Measurements from ENCODE around the gene YKT6.

The YKT6 gene

GRCh38 chr7:44240376-44240775, 39.6 kb downstream of the YKT6 start (continued):
- no peak for TF ChIP-seq RARB (CRISPR knock-in tag; IDR thresholded peaks at IDR 0.05)

GRCh38 chr7:44240983-44241510, 40.3 kb downstream of the YKT6 start:
- peak; percentile 95 for ATAC-seq
- TF ChIP-seq CSRNP3 (CRISPR knock-in tag; IDR thresholded peaks at IDR 0.05) (no peak), TOX (CRISPR knock-in tag; IDR thresholded peaks at IDR 0.05; ENCODE audit: borderline replicate concordance) (no peak), ZC3H10 (CRISPR knock-in tag; IDR thresholded peaks at IDR 0.05) (no peak), ISL1 (CRISPR knock-in tag; IDR thresholded peaks at IDR 0.05) (no peak), GLIS3 (CRISPR knock-in tag; IDR thresholded peaks at IDR 0.05) (no peak), ESRRG (CRISPR knock-in tag; IDR thresholded peaks at IDR 0.05) (no peak), RARB (CRISPR knock-in tag; IDR thresholded peaks at IDR 0.05) (no peak), ZFP30 (CRISPR knock-in tag; IDR thresholded peaks at IDR 0.05) (no peak), TSHZ2 (CRISPR knock-in tag; IDR thresholded peaks at IDR 0.05) (no peak), CREB5 (CRISPR knock-in tag; IDR thresholded peaks at IDR 0.05; ENCODE audit: low read depth) (no peak), BACH2 (CRISPR knock-in tag; IDR thresholded peaks at IDR 0.05; ENCODE audit: borderline replicate concordance) (no peak), OSR1 (CRISPR knock-in tag; IDR thresholded peaks at IDR 0.05) (no peak), ARNTL (CRISPR knock-in tag; IDR thresholded peaks at IDR 0.05; ENCODE audit: borderline replicate concordance, low read depth) (no peak), PATZ1 (CRISPR knock-in tag; IDR thresholded peaks at IDR 0.05; ENCODE audit: borderline replicate concordance) (no peak), POU6F1 (CRISPR knock-in tag; IDR thresholded peaks at IDR 0.05; ENCODE audit: borderline replicate concordance, low read depth) (no peak), PPARA (CRISPR knock-in tag; IDR thresholded peaks at IDR 0.05; ENCODE audit: borderline replicate concordance) (no peak), TCF4 (CRISPR knock-in tag; IDR thresholded peaks at IDR 0.05; ENCODE audit: borderline replicate concordance) (no peak), SNAI2 (CRISPR knock-in tag; IDR thresholded peaks at IDR 0.05) (no peak), ZFP3 (CRISPR knock-in tag; IDR thresholded peaks at IDR 0.05) (no peak)

- TF ChIP-seq ZNF565 (CRISPR knock-in tag; conservative IDR thresholded peaks at IDR 0.05; ENCODE audit: low read depth) (no peak), ARNTL (CRISPR knock-in tag; IDR thresholded peaks at IDR 0.05; ENCODE audit: borderline replicate concordance, low read depth) (no peak), ZFP3 (CRISPR knock-in tag; IDR thresholded peaks at IDR 0.05) (no peak), TOX (CRISPR knock-in tag; IDR thresholded peaks at IDR 0.05; ENCODE audit: borderline replicate concordance) (no peak), OSR1 (CRISPR knock-in tag; IDR thresholded peaks at IDR 0.05) (no peak), TSHZ2 (CRISPR knock-in tag; IDR thresholded peaks at IDR 0.05) (no peak), ZFP30 (CRISPR knock-in tag; IDR thresholded peaks at IDR 0.05) (no peak), ESRRG (CRISPR knock-in tag; IDR thresholded peaks at IDR 0.05) (no peak), ZNF70 (CRISPR knock-in tag; IDR thresholded peaks at IDR 0.05) (no peak), ZC3H10 (CRISPR knock-in tag; IDR thresholded peaks at IDR 0.05) (no peak), PATZ1 (CRISPR knock-in tag; IDR thresholded peaks at IDR 0.05; ENCODE audit: borderline replicate concordance) (no peak)
- ATAC-seq = no peak
Observed at GRCh38 chr7:44242091-44242490, 41.3 kb downstream of the YKT6 start.

Data from SK-N-SH treated with all-trans-retinoic acid at 6 μM for 48 hours (cell line).